ENCODE measurements around the gene DMC1. TPM values are rescaled to one million over a fixed set of nuclear protein-coding genes. Genes with fewer than 3 reads are reported as not detected.

The DMC1 gene
- total and polyA plus RNA-seq, 2 of the 13 experiments (the other 11 are each of a cell fraction or from before 2014, with no cell fraction given): 0.82 TPM; not detected in 1

GRCh38 chr22:38607680-38608079 lies 37.7 kb upstream of the DMC1 start (continued):
- TF ChIP-seq CREB3 (CRISPR knock-in tag; IDR thresholded peaks at IDR 0.05): no peak
- peak; percentile 19; the same call in 1 of the 2 replicates for TF ChIP-seq CEBPB (IDR thresholded peaks at IDR 0.05; ENCODE audit: borderline replicate concordance, low read depth, low read length)
- no peak for TF ChIP-seq ZNF710 (CRISPR knock-in tag; IDR thresholded peaks at IDR 0.05; ENCODE audit: borderline replicate concordance)
- TF ChIP-seq ZNF263 (CRISPR knock-in tag; IDR thresholded peaks at IDR 0.05): no peak
- peak; percentile 56; the same call in 1 of the 2 replicates for TF ChIP-seq ZNF12 (CRISPR knock-in tag; IDR thresholded peaks at IDR 0.05)
- no peak for TF ChIP-seq EED (CRISPR knock-in tag; IDR thresholded peaks at IDR 0.05)
- TF ChIP-seq GLMP (CRISPR knock-in tag; IDR thresholded peaks at IDR 0.05; ENCODE audit: borderline replicate concordance): no peak
- TF ChIP-seq ZNF589 (CRISPR knock-in tag; conservative IDR thresholded peaks at IDR 0.05): no peak
- TF ChIP-seq SMC3 (IDR thresholded peaks at IDR 0.05; ENCODE audit: low read length): no peak
- TF ChIP-seq CEBPG (CRISPR knock-in tag; IDR thresholded peaks at IDR 0.05): peak; percentile 74
- TF ChIP-seq SRSF1 (optimal IDR thresholded peaks at IDR 0.05; ENCODE audit: low read depth, low read length): no peak
- TF ChIP-seq ZBTB1 (CRISPR knock-in tag; IDR thresholded peaks at IDR 0.05; ENCODE audit: borderline replicate concordance): no peak
- TF ChIP-seq KDM4B (CRISPR knock-in tag; IDR thresholded peaks at IDR 0.05): no peak
- no peak for TF ChIP-seq SRSF4 (IDR thresholded peaks at IDR 0.05; ENCODE audit: low read depth, low read length, poor library complexity, severe bottlenecking)
- TF ChIP-seq RBM39 (IDR thresholded peaks at IDR 0.05; ENCODE audit: low read depth, low read length, poor library complexity, severe bottlenecking): no peak
